Endodermal cell (in vitro differentiated cells): ENCODE measurements around the gene TRIM9. TPM values are rescaled to one million over a fixed set of nuclear protein-coding genes. Genes with fewer than 3 reads are reported as not detected.

Source experiments
- DNase-seq: peaks from one replicate; pipeline ENCODE4 v3.0.0-alpha.2; 2017
- H3K27ac ChIP-seq: 2 replicates; pipeline ENCODE4 v1.5.1; 2013; ENCODE audit warnings: mild to moderate bottlenecking, low read depth, low read length, moderate library complexity
- H3K27me3 ChIP-seq: 2 replicates; pipeline ENCODE4 v1.6.1; 2013; ENCODE audit warnings: mild to moderate bottlenecking, low read length, moderate library complexity; ENCODE audit not compliant: insufficient read depth, control insufficient read depth, poor library complexity, severe bottlenecking
- H3K36me3 ChIP-seq: 2 replicates; pipeline ENCODE4 v1.7.0; 2013; ENCODE audit warnings: mild to moderate bottlenecking, low read length, moderate library complexity; ENCODE audit not compliant: control insufficient read depth, insufficient read depth
- H3K4me1 ChIP-seq: one replicate; pipeline ENCODE4 v1.7.0; 2013; ENCODE audit warnings: low read length; ENCODE audit not compliant: control insufficient read depth, insufficient read depth
- H3K4me3 ChIP-seq: 2 replicates; pipeline ENCODE4 v1.5.1; 2013; ENCODE audit warnings: mild to moderate bottlenecking, low read length, moderate library complexity
- H3K9ac ChIP-seq: 2 replicates; pipeline ENCODE4 v1.6.1; 2013; ENCODE audit warnings: mild to moderate bottlenecking, low read length, moderate library complexity; ENCODE audit not compliant: poor library complexity, severe bottlenecking; ENCODE audit errors: extremely low read depth
- H3K9me3 ChIP-seq: 2 replicates; pipeline ENCODE4 v1.6.1; 2013; ENCODE audit warnings: mild to moderate bottlenecking, low read length, moderate library complexity; ENCODE audit not compliant: control insufficient read depth
- H3K27ac Mint-ChIP-seq: 2 replicates; pipeline ENCODE4 v1.8.0; 2020; ENCODE audit warnings: mixed read lengths
- H3K27me3 Mint-ChIP-seq: 2 replicates; pipeline ENCODE4 v1.8.0; 2021; ENCODE audit warnings: mild to moderate bottlenecking, mixed read lengths; ENCODE audit not compliant: insufficient read depth
- H3K36me3 Mint-ChIP-seq: 2 replicates; pipeline ENCODE4 v1.8.0; 2020; ENCODE audit warnings: low read depth, mixed read lengths
- H3K4me1 Mint-ChIP-seq: 2 replicates; pipeline ENCODE4 v1.8.0; 2020; ENCODE audit warnings: mixed read lengths
- H3K4me3 Mint-ChIP-seq: 2 replicates; pipeline ENCODE4 v1.8.0; 2020; ENCODE audit warnings: mild to moderate bottlenecking, moderate library complexity, mixed read lengths
- H3K9me3 Mint-ChIP-seq: 2 replicates; pipeline ENCODE4 v1.8.0; 2020; ENCODE audit warnings: mild to moderate bottlenecking, mixed read lengths
- WGBS, 2 experiments: methylation state at CpG; one replicate each; pipeline versions ENCODE4 v1.1.5 to v1.1.7; 2013; ENCODE audit warnings: missing lambda C conversion rate in 2 of 2, mixed read lengths in 1 of 2; ENCODE audit not compliant: insufficient coverage in 1 of 2, insufficient read length in 1 of 2; 5-methylcytosine and 5-hydroxymethylcytosine counted together
- total RNA-seq, 2 donors: library from RNA; stranded (reverse); fragmentation: NEBNext Ultra II Directional in 1 of 2; extraction: Animal tissue kit (Norgen Biotek cat#: 25700) in 1 of 2; gene quantifications; 2 replicates in 1 of 2; 3 replicates in 1 of 2; pipeline ENCODE4 v1.2.1, GENCODE V29; 2021
- TF ChIP-seq, protein P1 (sequence below): fragments of 200-600 bp; sonication (generic); conservative IDR thresholded peaks from 2 replicates; pipeline ENCODE4 v1.5.0; 2021; ENCODE audit warnings: antibody characterized with exemption, mild to moderate bottlenecking

The TRIM9 gene
- total RNA-seq, 2 donors from 2014 or later = 0.81 to 0.82 TPM

DNA sequence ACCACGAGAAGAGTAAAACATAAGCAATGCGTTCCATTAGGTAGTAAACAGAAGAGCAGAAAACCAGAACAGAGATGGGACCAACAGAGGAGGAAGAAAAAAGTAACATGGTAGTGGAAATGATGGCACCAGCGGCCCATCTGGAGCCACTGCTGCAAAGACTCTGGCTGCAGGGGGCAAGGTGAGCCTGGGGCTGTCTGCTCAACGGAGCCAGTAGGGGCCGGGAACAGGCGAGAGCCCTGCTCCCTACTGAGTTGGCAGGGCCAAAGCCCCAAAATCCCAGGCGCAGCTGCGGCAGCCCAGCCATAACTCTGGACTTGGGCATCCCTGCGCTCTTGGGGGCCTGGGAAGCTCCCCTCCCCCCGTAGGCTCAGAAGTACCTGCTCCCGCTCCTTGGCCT, 122.2 kb downstream of the TRIM9 start:
- Histone ChIP-seq H3K9me3 (no peaks in the 10 kb centered on the region), H3K27me3 (no peaks in the 10 kb centered on the region), H3K4me3 (no peak overlapping the region), H3K27ac (no peak overlapping the region), H3K36me3 (no peaks in the 10 kb centered on the region), H3K9ac (no peak overlapping the region), H3K4me1 (peaks cover under 1% of the 10 kb centered on the region)
- Mint-ChIP-seq H3K27ac (no peak overlapping the region), H3K27me3 (peaks cover 2% of the 10 kb centered on the region), H3K36me3 (no peaks in the 10 kb centered on the region), H3K9me3 (no peaks in the 10 kb centered on the region), H3K4me3 (no peak overlapping the region), H3K4me1 (no peaks in the 10 kb centered on the region)
- DNase-seq = no peak
- WGBS, 2 experiments = 89 to 94% methylated on average over 8 to 11 of the region's 11 CpGs
- TF ChIP-seq, protein P1, sequence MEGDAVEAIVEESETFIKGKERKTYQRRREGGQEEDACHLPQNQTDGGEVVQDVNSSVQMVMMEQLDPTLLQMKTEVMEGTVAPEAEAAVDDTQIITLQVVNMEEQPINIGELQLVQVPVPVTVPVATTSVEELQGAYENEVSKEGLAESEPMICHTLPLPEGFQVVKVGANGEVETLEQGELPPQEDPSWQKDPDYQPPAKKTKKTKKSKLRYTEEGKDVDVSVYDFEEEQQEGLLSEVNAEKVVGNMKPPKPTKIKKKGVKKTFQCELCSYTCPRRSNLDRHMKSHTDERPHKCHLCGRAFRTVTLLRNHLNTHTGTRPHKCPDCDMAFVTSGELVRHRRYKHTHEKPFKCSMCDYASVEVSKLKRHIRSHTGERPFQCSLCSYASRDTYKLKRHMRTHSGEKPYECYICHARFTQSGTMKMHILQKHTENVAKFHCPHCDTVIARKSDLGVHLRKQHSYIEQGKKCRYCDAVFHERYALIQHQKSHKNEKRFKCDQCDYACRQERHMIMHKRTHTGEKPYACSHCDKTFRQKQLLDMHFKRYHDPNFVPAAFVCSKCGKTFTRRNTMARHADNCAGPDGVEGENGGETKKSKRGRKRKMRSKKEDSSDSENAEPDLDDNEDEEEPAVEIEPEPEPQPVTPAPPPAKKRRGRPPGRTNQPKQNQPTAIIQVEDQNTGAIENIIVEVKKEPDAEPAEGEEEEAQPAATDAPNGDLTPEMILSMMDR = no peak

DNA sequence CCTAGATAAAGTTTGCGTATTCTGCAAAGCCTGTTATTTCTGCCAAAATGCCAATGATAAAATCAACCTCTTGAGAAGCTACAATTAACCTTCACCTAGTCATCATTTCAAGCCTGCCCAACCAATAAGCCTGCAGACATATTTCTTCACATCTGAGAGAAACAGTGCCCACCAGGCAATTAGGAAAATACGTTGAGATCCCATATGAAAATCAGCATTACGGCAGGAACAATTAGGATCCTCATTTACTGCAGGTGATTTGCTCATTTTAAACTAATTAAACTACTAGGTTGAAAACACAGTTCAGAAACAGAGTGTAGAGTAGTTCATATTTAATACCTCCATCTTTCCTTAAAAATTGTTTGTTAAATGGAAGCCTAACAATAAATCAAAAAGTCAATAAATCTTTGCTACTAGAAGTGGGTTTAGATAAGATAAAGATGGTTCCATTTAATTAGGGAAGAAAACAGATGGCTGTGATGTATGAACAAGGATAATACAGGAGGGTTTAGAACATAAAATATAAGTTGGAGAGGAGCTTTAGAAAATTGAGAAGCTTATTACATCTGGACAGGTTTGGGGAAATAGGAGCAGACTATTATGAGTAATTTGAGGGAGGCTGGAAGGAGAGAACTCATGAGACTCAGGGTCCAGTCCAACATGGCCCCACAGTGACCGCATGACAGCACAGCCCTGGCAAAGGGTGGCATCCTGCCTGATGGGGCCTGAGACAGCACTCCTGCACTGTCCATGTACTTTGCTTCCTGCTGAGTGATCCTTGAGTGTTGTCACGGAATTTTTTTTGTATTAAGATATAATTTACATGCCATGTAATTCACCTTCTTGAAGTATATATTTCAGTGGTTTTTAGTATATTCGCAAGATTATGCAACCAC, 123.8 kb downstream of the TRIM9 start:
- Histone ChIP-seq H3K27ac (no peak overlapping the region), H3K4me3 (no peak overlapping the region), H3K9me3 (no peaks in the 10 kb centered on the region), H3K9ac (no peak overlapping the region), H3K27me3 (no peaks in the 10 kb centered on the region), H3K36me3 (no peaks in the 10 kb centered on the region), H3K4me1 (no peaks in the 10 kb centered on the region)
- 86 to 90% methylated on average over 3 to 4 of the region's 6 CpGs for WGBS, 2 experiments
- H3K4me1 Mint-ChIP-seq = no peaks in the 10 kb centered on the region
- H3K27ac Mint-ChIP-seq = no peak overlapping the region
- H3K9me3 Mint-ChIP-seq = no peaks in the 10 kb centered on the region
- no peaks in the 10 kb centered on the region for H3K36me3 Mint-ChIP-seq
- no peak for DNase-seq
- no peak overlapping the region for H3K4me3 Mint-ChIP-seq
- H3K27me3 Mint-ChIP-seq = no peaks in the 10 kb centered on the region
- TF ChIP-seq, protein P1 = no peak

DNA sequence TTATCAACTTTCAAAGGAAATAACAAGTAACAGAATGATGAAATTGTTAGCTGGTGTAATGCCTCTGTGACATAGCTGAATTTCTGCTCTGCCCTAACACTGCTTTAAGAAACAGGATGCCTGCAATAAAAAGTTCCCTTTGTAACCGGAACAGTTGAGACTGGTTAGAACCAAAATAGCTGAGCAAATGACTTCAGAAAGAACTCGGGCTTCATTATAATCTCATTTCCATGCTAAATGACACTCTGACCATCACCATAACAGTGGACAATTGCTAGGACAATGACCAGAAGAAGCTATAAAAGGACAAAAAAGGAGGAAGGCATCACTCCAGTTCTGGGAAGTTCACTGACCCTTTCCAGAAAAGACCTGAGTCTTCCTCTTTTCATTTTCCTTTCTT, 127.1 kb downstream of the TRIM9 start:
- Histone ChIP-seq H3K27ac (no peak overlapping the region), H3K4me3 (no peak overlapping the region), H3K9ac (no peak overlapping the region), H3K4me1 (no peaks in the 10 kb centered on the region), H3K9me3 (no peaks in the 10 kb centered on the region), H3K36me3 (no peaks in the 10 kb centered on the region), H3K27me3 (no peaks in the 10 kb centered on the region)
- Mint-ChIP-seq H3K9me3 (no peaks in the 10 kb centered on the region), H3K4me3 (no peak overlapping the region), H3K27me3 (no peaks in the 10 kb centered on the region), H3K27ac (no peak overlapping the region), H3K36me3 (no peaks in the 10 kb centered on the region), H3K4me1 (no peaks in the 10 kb centered on the region)
- WGBS, 2 experiments = 88 to 93% methylated on average over 1 to 2 of the region's 2 CpGs
- TF ChIP-seq, protein P1 = no peak
- DNase-seq = no peak
